GM10266 (cell line): Measurements from ENCODE around the gene GSTM5.
A peak's percentile ranks its signal among the peaks of the same experiment; 100 is the strongest.
"Not testable (repeated sequence)": the region's sequence is repeated elsewhere in the genome, so short reads cannot be mapped to it uniquely, and the experiment has no call there.

Experiments used
- DNase-seq: peaks from one replicate; pipeline ENCODE4 v3.0.0; 2012; ENCODE audit errors: extremely low spot score
- TF ChIP-seq, protein P1 (sequence below): IDR thresholded peaks from 2 replicates; pipeline ENCODE4 v1.5.1; 2012; ENCODE audit warnings: mild to moderate bottlenecking, low read depth; ENCODE audit not compliant: control insufficient read depth, insufficient read depth; ENCODE audit errors: missing control alignments

Gene GSTM5

DNA sequence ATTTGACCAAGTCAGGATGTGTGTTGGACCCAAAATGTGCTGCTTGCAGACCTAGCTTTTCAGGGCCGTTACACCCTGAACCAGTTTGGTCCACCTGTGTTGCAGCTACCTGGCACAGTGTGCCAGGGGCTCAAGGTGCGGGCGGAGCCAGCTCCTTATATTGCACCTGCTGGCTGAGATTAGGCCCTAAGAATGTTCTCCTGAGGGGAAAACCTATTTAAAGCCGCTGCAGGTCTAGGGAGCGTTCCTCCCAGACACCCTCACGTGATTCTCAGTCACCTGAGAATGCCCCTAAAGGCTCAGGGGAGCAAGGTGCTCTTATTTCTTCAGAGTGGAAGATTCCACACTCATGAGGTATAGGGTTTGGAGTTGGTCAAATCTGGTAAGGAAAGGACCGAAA lies 16.8 kb downstream of the GSTM5 start:
- TF ChIP-seq, protein P1, sequence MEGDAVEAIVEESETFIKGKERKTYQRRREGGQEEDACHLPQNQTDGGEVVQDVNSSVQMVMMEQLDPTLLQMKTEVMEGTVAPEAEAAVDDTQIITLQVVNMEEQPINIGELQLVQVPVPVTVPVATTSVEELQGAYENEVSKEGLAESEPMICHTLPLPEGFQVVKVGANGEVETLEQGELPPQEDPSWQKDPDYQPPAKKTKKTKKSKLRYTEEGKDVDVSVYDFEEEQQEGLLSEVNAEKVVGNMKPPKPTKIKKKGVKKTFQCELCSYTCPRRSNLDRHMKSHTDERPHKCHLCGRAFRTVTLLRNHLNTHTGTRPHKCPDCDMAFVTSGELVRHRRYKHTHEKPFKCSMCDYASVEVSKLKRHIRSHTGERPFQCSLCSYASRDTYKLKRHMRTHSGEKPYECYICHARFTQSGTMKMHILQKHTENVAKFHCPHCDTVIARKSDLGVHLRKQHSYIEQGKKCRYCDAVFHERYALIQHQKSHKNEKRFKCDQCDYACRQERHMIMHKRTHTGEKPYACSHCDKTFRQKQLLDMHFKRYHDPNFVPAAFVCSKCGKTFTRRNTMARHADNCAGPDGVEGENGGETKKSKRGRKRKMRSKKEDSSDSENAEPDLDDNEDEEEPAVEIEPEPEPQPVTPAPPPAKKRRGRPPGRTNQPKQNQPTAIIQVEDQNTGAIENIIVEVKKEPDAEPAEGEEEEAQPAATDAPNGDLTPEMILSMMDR = no peak
- DNase-seq = no peak

DNA sequence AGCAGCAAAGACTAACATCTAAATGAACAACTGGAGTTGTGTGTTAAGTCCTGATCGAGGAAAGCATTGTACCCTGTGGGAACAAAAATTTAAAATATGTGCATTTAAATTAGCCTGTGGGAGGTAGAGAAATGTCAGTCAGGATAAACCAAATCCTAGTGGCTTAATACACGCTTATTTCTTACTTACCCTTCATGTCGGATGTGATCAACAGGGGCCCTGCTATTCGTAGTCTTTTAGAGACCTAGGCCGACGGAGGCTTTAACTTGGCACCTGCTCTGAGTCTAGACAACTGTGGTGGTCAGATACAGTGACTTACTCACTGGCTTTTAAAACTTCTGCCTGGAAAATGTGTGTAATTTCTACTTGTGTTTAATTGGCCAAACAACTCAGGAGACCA lies 18.6 kb downstream of the GSTM5 start:
- DNase-seq = no peak
- TF ChIP-seq, protein P1 = no peak

DNA sequence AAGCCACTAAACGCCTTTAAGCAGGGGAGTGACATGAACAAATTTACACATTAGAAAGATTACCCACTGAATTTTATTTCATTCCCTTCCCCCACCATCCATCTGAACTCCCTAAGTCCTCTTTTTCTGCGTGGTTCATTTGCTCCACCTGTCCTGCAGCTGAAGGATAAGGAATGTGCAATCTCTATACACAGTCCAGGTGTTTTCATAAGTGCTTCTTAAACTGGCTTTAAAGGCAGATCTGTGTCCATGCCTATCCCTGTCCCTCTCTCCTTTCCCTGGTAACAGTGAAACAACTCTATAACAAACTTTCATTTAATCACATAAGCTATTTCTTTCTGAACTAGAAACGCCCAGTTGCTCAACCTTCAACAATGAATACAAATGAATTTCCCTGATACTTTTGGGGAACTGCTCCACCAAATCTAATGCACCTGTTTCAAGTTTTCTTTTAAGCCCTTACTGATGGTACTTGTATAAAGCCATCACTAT lies 20.4 kb downstream of the GSTM5 start:
- DNase-seq = no peak
- TF ChIP-seq, protein P1 = no peak

DNA sequence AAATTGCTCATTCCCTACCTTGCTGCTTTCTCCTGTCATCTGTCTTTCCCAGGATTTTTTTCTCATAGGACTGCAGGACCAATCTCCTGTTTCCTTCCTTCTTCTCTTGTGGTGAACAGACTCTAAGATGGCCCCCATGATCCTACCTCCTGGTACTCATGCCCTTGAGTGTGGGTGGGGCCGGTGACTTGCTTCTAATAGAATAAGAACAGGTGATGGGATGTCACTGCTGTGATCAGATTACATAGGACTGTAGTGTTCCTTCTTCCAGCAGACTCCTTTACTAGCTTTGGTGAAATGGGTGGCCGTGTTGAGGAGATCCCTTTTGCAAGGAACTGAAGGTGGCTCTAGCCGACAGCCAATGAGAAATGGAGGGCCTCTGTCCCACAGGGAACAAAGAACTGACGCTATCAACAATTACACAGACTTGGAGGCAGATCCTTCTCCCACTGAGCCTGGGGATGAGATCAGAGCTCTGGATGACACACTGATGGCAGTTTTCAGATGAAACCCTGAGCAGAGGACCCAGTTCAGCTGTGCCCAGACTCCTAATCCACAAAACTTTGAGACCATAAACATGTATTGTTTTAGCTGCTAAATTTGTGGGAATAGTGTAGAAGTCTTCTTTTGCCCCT lies 21.3 kb downstream of the GSTM5 start:
- DNase-seq = no peak
- TF ChIP-seq, protein P1 = no peak

DNA sequence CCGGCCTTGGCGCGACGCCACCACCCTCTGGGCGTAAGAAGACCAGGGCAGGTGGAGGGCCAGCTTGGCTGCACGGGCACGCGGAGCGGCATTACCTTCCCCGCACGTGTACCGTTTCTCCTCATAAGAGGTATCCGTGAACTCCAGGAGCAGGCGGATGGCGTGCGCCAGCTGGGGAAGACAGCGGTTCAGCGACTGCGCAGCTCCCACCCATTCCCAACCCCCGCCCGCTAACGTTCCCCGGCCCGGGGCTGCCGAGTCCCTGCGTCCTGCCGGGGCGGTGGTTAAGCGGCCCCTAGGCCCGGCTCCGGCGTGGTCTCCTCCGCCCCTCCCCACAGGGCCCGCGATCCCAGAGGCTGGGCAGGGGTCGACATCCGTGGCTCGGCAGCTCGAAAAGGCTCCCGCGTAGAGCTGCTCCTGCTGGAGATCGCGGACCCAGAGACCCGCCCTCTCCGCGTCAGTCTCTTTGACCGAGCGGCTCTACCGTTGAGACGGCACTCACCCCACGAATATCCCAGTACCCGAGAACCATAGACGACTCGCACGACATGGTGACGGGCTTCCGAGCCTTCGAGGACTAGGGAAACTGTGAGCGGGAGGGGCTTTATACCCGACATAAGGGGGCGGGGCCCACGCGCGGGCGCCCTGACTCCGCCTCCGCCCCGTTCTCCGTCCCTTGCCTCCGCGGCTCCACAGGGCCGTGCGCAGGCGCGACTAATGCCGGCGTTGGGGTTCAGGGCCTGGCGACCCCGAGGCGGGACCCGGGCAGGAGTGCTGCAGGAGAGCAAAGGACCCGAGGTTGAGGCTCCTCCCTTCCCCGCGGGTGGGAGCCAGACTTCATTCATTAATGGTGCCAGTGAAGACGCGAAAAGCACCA lies 27.9 kb downstream of the GSTM5 start:
- TF ChIP-seq, protein P1 = no peak

DNA sequence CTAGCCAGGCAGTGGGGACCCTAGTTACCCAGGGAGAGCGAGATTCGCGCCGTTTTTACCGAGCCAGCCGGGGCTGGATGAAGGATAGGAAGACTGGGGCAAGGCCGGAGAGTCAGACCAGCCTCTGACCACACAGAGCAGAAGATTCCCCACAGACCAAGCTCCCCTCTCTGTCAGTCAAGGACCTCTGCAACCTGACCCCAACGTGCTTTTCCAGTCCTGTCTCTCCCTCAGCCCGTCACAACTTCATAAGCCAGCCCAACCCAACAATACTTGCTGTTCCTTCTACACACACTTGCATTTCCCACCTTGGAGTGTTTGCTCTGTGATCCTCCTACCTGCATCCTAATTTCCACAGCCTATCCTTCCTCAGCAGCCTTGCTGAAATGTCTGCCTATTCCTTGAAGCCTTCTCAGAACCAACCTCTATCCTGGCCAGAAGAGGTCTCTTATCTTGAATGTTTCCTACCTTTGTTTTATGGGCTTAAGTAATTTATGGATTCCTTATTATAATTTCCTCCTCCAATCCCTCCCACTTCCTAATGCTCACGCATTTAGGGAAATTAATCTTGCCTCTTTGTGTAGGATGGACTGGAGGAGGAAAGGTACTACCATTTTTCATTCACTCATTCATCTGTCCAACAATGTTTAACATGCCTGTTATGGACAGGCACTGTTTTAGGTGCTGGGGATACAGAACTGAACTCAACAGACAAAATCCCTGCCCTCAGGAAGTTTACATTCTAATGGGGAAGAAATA lies 28.7 kb downstream of the GSTM5 start, which contains the start of gene GSTM3:
Gene GSTM3 (minus strand): TSS at position 424 of the 759 bp plus-strand sequence. CDS start 751 bp downstream, outside the sequence.
- no peak for DNase-seq
- TF ChIP-seq, protein P1 = no peak

More for the DNA sequence above, 27.9 kb downstream of the GSTM5 start:
- peak; percentile 83 for DNase-seq

DNA sequence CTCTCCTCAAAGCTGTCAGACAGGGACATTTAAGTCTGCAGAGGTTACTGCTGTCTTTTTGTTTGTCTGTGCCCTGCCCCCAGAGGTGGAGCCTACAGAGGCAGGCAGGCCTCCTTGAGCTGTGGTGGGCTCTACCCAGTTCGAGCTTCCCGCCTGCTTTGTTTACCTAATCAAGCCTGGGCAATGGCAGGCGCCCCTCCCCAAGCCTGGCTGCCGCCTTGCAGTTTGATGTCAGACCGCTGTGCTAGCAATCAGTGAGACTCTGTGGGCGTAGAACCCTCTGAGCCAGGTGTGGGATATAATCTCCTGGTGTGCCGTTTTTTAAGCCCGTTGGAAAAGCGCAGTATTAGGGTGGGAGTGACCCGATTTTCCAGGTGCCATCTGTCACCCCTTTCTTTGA lies 36.3 kb downstream of the GSTM5 start:
- DNase-seq = not testable (repeated sequence)
